ENCODE data around the gene KIZ.

The KIZ gene

DNA sequence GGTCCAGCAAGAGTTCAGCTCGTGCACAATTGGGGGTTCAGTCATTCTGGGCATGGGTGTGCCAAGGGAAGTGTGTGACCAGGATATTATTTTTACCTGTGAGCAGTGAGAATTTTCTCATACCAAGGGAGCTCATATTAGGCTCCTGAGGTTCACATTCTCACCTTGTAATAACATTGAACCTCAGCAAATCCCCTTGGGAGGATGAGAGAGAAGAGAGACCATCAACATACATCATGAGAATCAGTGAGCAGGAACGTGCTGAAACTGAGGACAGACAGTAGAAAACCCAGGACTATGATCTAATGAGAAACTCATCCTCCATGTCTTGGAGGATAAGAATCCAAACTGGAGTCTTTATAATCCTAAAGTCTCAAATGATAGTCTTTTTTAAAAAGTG lies 143.9 kb downstream of the KIZ start:
- DNase-seq (ENCODE audit: low spot score): no peak

DNA sequence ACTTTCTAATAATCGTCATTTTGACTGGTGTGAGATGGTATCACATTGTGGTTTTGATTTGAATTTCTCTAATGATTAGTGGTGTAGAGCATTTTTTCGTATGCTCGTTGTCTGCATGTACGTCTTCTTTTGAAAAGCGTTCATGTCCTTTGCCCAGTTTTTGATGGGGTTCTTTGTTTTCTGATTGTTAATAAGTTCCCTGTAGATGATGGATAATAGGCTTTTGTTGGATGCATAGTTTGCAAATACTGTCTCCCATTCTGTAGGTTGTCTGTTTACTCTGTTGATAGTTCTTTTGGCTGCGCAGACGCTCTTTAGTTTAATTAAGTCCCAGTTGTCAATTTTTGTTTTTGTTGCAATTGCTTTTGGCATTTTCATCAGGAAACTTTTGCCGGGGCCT lies 144.9 kb downstream of the KIZ start:
- no peak for DNase-seq (ENCODE audit: low spot score)

DNA sequence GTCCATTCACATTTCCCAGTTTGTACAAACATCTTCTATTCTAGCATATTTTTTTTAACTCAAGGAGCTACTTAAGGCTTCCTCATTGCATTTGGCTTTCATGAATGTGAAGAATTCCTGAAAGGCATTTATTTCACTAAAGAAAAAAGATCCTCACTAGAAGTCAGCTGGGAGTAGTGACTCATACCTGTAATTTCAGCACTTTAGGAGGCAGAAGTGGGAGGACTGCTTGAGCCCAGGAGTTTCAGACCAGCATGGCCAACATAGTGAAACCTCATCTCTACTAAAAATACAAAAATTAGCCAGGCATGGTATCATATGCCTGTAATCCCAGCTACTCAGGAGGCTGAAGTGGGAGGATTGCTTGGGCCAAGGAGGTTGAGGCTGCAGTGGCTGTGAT lies 146.4 kb downstream of the KIZ start:
- no peak for DNase-seq (ENCODE audit: low spot score)

DNA sequence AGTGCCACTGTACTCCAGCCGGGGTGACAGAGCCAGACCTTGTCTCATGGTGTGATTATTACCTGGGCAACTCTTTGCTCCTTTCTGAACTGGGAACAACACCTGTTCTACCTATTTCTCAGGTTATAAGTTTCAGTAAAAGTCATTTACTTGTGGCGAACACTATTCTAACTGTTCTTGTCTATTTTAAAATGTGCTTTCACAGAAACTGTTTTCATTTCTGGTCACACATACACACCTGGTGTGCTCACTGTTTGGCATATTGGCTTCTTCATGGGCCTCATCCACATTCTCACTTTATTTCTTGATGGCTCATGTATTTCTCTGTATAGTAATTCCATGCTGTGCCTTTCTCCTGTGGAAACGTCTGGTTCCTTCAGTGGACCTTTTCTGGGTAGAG lies 146.8 kb downstream of the KIZ start:
- no peak for DNase-seq (ENCODE audit: low spot score)

DNA sequence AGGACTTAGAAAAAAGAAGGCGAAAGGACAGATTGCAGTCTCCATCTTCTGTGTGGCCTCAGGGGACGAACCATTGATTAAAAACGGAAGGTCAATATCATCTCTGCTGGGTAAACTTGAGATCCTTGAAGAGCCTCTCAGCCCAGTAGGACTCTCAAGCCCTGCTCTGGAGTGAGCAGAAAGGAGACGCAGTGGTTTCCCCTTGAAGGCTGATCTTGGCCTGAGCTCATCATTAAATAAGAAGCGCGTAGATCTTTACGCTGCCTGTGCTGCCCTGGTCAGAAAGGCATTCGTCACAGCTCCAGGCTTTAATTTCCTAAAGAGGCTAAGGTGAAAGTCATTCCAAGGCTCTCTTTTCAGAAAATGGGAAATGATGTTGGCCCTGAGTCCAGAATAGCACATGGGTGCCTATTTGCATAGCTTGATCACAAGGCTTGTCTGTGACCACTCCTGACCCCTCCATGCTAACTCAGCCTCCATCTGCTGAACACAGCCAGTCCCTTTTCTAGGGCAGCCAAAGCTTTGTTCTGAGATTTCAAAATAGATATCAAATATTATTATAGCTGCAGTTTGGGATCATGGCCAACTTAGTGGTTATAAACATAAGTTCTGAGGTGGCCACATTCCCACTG lies 148.0 kb downstream of the KIZ start:
- DNase-seq (ENCODE audit: low spot score): no peak

DNA sequence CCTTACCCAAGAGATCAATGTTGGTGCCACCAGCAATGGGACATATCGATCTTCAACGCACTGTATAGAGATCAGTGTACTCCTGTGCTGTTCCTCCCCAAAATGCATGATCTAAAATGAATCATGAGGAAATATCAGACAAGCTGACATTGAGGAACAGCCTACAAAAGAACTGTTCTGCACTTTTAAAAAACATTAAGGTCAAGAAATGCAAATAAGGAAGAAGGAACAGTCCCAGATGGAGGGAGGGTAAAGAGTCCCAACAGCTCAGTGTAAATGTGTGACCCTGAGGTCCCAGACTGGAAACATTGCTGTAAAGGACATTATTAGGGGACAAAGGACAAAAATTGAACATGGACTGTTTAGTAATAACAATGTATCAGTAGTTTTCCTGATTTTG lies 152.9 kb downstream of the KIZ start:
- DNase-seq (ENCODE audit: low spot score): no peak

- DNase-seq (ENCODE audit: low spot score): no peak
These were observed 154.0 kb downstream of the KIZ start for GRCh38 chr20:21279706-21280521.

DNA sequence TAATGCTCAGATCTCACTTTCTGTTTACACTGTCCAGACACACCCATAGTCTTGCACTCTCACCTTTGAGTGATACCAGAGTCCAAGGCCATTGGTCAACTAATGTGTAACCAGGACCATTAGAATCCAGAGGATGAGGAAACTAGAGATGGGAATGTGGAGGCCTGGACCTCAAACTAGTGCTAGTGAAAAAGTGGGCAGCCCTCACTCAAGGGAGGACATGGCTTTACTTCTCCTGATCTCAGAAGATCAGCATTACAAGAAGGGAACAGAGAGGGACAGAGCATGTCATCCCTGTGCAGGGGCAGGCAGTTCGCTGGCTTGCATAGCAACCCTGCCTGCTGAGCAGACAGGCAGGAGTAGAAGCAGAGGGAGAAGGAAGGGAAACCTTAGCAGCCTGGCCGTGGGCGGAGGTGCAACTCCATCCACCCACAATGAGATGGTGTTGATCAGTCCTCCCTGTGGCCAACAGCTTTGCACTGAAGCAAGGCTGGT lies 154.7 kb downstream of the KIZ start:
- no peak for DNase-seq (ENCODE audit: low spot score)

DNA sequence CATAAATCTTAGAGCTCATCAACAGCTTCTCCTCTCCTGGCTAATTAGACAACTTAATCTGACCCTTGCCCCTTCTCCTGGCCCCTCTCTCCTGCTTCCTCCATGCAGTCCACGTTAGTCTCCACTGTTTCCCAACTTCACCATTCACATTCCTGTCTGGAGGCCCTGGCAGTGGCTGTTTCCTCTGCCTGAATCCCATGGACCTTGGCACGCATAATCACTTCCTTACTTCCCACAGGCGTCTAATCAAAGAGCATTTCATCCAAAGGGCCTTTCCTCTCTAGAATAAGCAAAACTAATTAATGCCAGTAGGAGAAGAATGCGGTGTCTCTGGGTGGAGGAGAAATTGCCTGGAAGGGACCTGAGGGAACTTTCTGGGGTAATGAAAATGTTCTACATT lies 160.9 kb downstream of the KIZ start:
- no peak for DNase-seq (ENCODE audit: low spot score)

- DNase-seq (ENCODE audit: low spot score): no peak
These were observed 162.9 kb downstream of the KIZ start for GRCh38 chr20:21288587-21289370.

DNA sequence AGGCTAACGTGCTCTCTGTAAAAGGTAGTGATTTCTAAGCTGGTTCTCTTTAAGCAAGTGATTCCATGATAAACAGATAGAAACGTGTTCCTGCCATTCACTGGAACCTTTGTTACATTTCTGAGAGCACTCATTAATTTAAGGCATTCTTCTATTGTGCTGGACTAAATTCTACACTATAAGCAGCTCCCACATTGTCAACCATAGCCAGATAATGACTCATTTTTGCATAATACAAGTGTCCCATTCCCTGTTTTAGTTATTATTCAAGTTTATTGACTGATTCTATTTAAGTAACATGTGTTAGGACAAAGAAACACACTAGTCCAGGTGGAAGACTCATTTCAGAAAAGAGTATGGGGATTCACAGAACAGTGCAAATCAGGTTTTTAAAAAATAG lies 163.8 kb downstream of the KIZ start:
- DNase-seq (ENCODE audit: low spot score): no peak

- peak; percentile 38 for DNase-seq (ENCODE audit: low spot score)
These were observed 165.1 kb downstream of the KIZ start for GRCh38 chr20:21291026-21291425.

GRCh38 chr20:21294755-21295154 lies 168.9 kb downstream of the KIZ start:
- DNase-seq (ENCODE audit: low spot score): no peak
